Gastroesophageal sphincter (tissue), 3 donors: ENCODE data around the gene SFSWAP.

Experiments
- CTCF ChIP-seq, 4 experiments: fragments of 200-600 bp in 2 of 4; fragments of 450-650 bp in 2 of 4; sonication (generic) in 1 of 4; IDR thresholded peaks; one replicate each; pipeline ENCODE4 v1.5.1; 2017 to 2019; ENCODE audit warnings: antibody characterized with exemption in 4 of 4, mild to moderate bottlenecking in 2 of 4, moderate library complexity in 2 of 4
- EP300 ChIP-seq: sonication (generic); formaldehyde crosslinking; IDR thresholded peaks from one replicate; pipeline ENCODE4 v1.6.1; 2017; ENCODE audit warnings: antibody characterized with exemption, mild to moderate bottlenecking
- POLR2A ChIP-seq, 2 donors: fragments of 450-650 bp; IDR thresholded peaks; one replicate each; pipeline ENCODE4 v1.6.1; 2017; ENCODE audit warnings: antibody characterized with exemption in 2 of 2, mild to moderate bottlenecking in 2 of 2, moderate library complexity in 1 of 2
- POLR2AphosphoS5 ChIP-seq: sonication (generic); formaldehyde crosslinking; IDR thresholded peaks from one replicate; pipeline ENCODE4 v1.6.1; 2017; ENCODE audit warnings: antibody characterized with exemption

- TF ChIP-seq CTCF (IDR thresholded peaks at IDR 0.05) (no peak), POLR2A (IDR thresholded peaks at IDR 0.05) (no peak), EP300 (no peak), POLR2AphosphoS5 (no peak)
Observed at GRCh38 chr12:131797588-131797934, 86.7 kb downstream of the SFSWAP start.
